Glomerular visceral epithelial cell (primary cell): ENCODE results near the gene IFI30.

Source experiments
- DNase-seq: peaks from one replicate; pipeline ENCODE4 v3.0.0-alpha.2; 2016; ENCODE audit errors: extremely low spot score

The IFI30 gene

DNA sequence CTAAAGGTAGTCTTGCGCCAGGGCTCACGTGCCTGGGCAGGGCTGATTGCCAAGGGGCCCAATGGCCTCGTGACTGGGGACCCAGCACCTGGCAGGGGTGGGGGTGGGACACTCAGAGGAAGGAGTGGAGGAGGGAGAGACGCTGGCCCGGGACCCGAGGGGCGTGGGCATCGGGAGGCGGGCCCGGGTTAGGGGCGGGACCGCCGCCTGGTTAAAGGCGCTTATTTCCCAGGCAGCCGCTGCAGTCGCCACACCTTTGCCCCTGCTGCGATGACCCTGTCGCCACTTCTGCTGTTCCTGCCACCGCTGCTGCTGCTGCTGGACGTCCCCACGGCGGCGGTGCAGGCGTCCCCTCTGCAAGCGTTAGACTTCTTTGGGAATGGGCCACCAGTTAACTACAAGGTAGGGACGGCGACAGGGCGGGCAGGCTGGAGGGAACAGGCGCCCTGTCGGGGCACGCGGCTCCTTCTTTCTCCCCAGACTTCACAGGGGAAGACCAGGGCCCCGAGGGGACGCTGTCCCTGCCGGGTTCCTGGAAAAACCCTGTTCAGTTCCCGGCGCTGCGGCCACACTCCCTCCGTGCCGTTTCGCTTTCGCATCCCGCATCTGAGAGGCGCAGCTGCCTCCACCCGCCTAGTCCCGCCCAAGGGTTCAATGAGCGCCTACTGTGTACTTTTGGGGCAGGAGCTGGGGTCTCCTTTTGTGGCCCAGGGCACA, at the start of gene IFI30:
IFI30 (plus strand) TSS at position 242 of the 717 bp plus-strand sequence; CDS start at position 271, 29 bp downstream.
- peak; percentile 63 for DNase-seq

GRCh38 chr19:18123819-18124218, 49.8 kb upstream of the IFI30 start:
- DNase-seq, result no peak

DNA sequence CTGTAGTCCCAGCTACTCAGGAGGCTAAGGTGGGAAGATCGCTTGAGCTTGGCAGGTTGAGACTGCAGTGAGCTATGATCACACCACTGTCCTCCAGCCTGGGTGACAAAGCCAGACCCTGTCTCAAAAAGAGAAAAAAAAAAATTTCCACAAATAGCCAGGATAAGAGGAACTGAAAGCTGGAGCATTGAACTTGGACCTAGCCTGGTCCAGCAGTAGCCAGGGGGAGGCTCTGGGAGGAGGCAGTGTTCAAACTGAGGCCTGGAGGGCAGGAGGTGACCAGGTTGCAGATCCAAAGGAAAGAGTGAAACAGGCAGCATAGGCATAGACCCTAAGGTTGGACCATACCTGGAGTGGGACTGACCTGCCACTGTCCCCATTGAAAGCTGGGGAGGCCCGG, 47.5 kb upstream of the IFI30 start:
- no peak for DNase-seq

DNA sequence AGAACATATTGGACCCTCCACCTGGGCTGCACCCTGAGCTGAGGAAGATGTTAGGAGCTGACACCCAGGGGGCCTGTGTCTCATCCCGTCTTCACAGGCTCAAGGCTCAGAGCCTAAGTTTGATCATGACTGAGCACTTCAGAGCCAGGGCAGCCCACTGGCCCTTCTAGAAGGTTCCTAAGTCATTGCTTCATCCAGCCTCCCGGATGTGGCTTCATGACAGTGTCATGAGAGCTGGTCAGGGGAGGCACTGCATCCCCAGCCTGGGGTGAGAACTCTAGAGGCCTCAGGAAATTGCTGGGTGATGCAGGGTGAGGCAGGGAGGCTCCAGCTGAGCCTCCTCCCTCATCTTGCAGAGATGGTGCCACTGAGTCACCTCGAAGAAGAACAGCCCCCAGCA, 45.6 kb upstream of the IFI30 start:
- no peak for DNase-seq

GRCh38 chr19:18128805-18129204, 44.8 kb upstream of the IFI30 start:
- DNase-seq, result no peak

DNA sequence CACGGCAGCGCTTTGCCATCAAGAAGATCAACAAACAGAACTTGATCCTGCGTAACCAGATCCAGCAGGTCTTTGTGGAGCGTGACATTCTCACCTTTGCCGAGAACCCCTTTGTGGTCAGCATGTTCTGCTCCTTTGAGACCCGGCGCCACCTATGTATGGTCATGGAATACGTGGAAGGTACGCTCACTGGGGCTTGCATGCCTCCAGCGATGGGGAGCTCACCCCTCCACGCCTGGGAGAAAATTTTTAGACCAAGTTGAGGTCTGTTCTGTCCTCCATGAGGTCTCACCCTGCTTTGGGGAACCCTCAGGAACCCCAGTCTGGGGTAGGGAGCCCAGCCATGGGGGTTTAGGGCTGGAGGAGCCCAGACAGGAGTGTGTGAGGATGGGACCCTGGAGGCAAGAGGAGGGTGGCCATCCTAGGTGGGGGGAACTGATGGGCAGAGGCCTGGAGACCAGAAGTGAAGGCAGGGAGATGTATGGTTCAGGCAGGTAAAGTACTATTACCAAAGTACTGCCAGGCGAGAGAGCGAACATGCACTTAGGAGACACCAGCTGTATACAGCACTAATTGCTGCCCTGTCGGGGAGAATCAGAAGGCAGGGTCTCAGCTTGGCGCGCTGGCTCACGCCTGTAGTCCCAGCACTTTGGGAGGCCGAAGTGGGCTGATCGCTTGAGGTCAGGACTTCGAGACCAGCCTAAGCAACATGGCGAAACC, 42.9 kb upstream of the IFI30 start:
- no peak for DNase-seq

- DNase-seq, result no peak
Observed at GRCh38 chr19:18131841-18132596, 41.6 kb upstream of the IFI30 start.

GRCh38 chr19:18135712-18136584, 37.7 kb upstream of the IFI30 start:
- DNase-seq, result peak; percentile 58

- DNase-seq, result no peak
Observed at GRCh38 chr19:18137242-18137641, 36.4 kb upstream of the IFI30 start.

- DNase-seq, result no peak
Observed at GRCh38 chr19:18137657-18138339, 35.8 kb upstream of the IFI30 start.

DNA sequence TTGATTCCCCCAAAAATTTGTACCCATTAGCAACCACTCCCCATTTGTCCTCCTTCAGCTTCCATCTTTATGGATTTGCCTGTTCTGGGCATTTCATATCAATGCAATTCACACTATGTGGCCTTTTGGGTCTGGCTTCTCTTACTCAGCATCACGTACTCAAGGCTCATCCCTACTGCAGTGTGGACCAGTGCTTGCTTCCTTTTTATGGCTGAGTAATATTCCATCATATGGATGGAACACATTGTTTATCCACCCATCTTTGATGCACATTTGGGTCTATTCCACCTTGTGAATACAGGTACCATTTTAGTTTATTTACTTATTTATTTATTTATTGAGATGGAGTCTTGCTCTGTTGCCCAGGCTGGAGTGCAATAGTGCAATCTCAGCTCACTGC, 33.1 kb upstream of the IFI30 start:
- no peak for DNase-seq

- no peak for DNase-seq
Observed at GRCh38 chr19:18141031-18141430, 32.6 kb upstream of the IFI30 start.

DNA sequence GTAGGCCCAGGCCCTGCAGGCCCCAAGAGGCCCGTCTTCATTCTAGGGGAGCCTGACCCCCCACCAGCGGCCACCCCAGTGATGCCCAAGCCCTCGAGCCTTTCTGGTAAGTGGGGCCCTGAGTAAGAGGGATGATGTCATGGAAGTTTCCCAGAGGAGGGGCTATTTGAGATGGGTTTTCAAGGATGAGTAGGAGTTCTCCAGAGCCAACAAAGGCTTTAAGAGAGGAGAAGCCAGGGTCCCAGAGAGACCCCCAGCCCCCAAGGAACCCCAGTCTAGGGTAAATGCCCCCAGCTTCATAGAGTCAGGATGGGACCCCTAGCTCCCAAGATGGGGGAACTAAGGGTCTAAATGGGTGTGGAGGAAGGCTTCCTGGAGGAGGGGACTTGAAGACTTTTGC, 29.7 kb upstream of the IFI30 start:
- DNase-seq, result no peak

DNA sequence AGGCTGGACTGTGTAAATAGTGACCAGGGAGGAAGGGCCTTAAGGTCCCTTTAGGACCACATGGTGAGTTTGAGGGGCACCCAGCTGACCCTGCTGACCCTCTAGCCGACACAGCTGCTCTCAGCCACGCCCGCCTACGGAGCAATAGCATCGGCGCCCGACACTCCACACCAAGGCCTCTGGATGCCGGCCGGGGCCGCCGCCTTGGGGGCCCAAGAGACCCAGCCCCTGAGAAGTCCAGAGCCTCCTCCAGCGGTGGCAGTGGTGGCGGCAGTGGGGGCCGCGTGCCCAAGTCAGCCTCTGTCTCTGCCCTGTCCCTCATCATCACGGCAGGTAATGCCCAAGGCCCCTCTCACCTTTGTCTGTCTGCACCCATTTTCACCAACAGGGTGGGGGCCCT, 29.3 kb upstream of the IFI30 start:
- no peak for DNase-seq

GRCh38 chr19:18144906-18145305, 28.7 kb upstream of the IFI30 start:
- DNase-seq, result no peak

- no peak for DNase-seq
Observed at GRCh38 chr19:18145391-18145999, 28.1 kb upstream of the IFI30 start.

GRCh38 chr19:18147396-18147795, 26.2 kb upstream of the IFI30 start:
- DNase-seq, result no peak

DNA sequence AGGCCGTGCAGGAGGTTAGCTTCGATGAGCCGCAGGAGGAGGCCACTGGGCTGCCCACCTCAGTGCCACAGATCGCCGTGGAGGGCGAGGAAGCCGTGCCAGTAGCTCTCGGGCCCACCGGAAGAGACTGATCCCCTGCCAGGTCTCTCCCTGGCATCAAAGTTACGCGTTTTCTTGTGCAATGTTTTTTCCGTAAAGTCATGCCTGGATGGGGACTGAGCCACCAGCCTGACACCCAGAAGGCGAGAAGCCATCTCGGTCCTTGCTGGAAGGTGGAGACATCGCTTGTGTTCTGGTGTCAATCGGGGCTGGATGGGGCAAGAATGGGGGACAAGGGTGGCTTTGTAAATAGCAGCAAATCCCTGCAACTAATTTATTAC, 24.0 kb upstream of the IFI30 start:
- DNase-seq, result no peak

DNA sequence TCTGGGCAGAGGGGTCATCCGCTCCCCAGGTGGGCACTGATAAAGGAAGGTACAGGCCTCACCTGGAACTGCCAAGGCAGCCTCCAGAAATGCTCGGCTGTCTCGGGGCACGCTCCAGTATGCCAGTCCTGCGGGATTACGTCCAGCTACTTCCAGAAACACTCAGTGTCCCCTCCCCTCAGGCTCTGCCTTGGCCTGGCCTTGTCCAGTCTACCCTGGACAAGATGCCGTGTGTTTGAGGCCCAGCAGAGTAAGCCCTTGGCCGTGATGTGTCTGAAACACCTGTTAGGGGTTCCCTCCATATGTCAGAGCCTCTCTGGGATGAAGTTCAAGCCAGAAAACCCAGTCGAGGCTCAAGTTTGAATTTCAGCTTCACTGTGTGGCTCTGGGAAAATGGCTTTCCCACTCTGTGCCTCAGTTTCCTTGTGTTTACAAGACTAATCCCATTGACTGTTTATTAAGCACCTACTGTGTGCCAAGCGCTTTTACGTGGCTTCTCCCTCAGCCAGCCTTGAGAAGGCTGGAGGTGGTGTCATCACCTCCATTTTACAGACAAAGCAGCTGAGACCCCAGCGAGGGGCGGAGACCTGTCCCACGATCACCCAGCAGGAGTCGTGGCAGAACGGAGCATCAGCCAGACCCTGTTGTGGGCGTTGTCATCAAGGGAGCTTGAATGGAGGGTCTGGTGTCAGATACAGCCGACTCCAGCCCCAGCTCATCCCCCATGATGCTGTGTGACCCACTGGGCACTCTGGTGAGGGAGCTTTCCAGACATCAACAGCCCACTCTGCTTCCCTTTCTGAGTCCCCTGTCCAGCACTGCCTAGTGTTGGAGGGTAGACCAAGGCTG, 22.6 kb upstream of the IFI30 start:
- DNase-seq, result no peak

DNA sequence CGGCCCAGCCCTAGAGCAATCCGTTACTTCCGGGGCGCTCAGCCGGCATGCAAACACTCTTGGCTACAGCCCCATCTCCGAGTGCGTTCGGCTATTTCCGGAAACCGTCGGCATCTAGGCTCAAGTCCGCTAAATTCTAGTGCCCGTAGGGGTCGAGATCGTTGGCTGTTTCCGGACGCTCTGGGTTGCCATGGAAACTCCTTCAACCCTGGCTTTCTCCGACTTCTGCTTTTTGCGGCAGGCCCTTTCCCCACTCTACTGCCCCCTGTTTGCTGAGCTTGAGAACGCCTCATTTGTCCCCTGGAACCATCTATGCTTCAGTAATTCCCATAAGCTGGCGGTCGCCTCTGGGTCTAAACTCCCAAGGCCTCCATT, 21.2 kb upstream of the IFI30 start:
- DNase-seq, result peak; percentile 99
